CD4-positive, alpha-beta memory T cell (primary cell): Measurements from ENCODE around the gene CARF. TPM values are rescaled to one million over a fixed set of nuclear protein-coding genes. Genes with fewer than 3 reads are reported as not detected.

ENCODE experiments used
- CTCF ChIA-PET: fragments of 350-600 bp; sonication (Branson Sonifier 250); formaldehyde crosslinking; loops from one replicate; lab custom pipeline; 2021; ENCODE audit warnings: inconsistent platforms; ENCODE audit not compliant: partially characterized antibody; lab: Charles Lee
- POLR2A ChIA-PET: fragments of 350-600 bp; sonication (Branson Sonifier 250); formaldehyde crosslinking; loops from one replicate; lab custom pipeline; 2021; ENCODE audit not compliant: partially characterized antibody; lab: Charles Lee
- DNase-seq, 5 donors: peaks; one replicate each; pipeline versions ENCODE4 v3.0.0 to v3.0.0-alpha.2; 2020 to 2022; ENCODE audit warnings: mixed read lengths in 1 of 5
- H3K27ac ChIP-seq: one replicate; pipeline ENCODE4 v1.7.0; 2013; ENCODE audit warnings: low read depth, low read length
- H3K27me3 ChIP-seq: 2 replicates; pipeline ENCODE4 v1.7.0; 2013; ENCODE audit warnings: mild to moderate bottlenecking, low read length, moderate library complexity; ENCODE audit not compliant: insufficient read depth
- H3K36me3 ChIP-seq: 2 replicates; pipeline ENCODE4 v1.7.0; 2013; ENCODE audit warnings: mild to moderate bottlenecking, low read length, moderate library complexity; ENCODE audit not compliant: insufficient read depth
- H3K4me1 ChIP-seq: 2 replicates; pipeline ENCODE4 v1.7.0; 2013; ENCODE audit warnings: mild to moderate bottlenecking, low read length, moderate library complexity; ENCODE audit not compliant: insufficient read depth
- H3K4me3 ChIP-seq, 2 donors: one replicate each; pipeline ENCODE4 v1.7.0; 2013; ENCODE audit warnings: low read length in 2 of 2, mild to moderate bottlenecking in 1 of 2
- H3K9me3 ChIP-seq, 2 donors: one replicate each; pipeline ENCODE4 v1.7.0; 2013; ENCODE audit warnings: low read length in 2 of 2, control low read depth in 1 of 2; ENCODE audit not compliant: control insufficient read depth in 1 of 2
- H3K27ac Mint-ChIP-seq, 7 donors: one replicate each; pipeline ENCODE4 v1.8.0; 2020 to 2021; ENCODE audit warnings: mixed read lengths in 7 of 7, mild to moderate bottlenecking in 6 of 7, inconsistent platforms in 3 of 7, moderate library complexity in 3 of 7
- H3K27me3 Mint-ChIP-seq, 2 donors: one replicate each; pipeline ENCODE4 v1.8.0; 2020 to 2021; ENCODE audit warnings: mixed read lengths in 2 of 2
- H3K36me3 Mint-ChIP-seq, 2 donors: one replicate each; pipeline ENCODE4 v1.8.0; 2020 to 2021; ENCODE audit warnings: mixed read lengths in 2 of 2, inconsistent platforms in 1 of 2, mild to moderate bottlenecking in 1 of 2
- H3K4me1 Mint-ChIP-seq, 4 donors: one replicate each; pipeline ENCODE4 v1.8.0; 2020 to 2021; ENCODE audit warnings: mixed read lengths in 4 of 4, mild to moderate bottlenecking in 1 of 4
- H3K4me3 Mint-ChIP-seq, 8 donors: one replicate each; pipeline ENCODE4 v1.8.0; 2020 to 2021; ENCODE audit warnings: mixed read lengths in 8 of 8, mild to moderate bottlenecking in 7 of 8, moderate library complexity in 6 of 8, inconsistent platforms in 3 of 8
- H3K9me3 Mint-ChIP-seq, 8 donors: one replicate each; pipeline ENCODE4 v1.8.0; 2020 to 2021; ENCODE audit warnings: mixed read lengths in 8 of 8, mild to moderate bottlenecking in 5 of 8, inconsistent platforms in 3 of 8, moderate library complexity in 1 of 8
- intact Hi-C: fragments of 100-400 bp; cut with micrococcal nuclease; formaldehyde crosslinking; loops from one replicate; pipeline ENCODE4 v1.15.1; 2023
- polyA plus RNA-seq, 2 donors: library from polyadenylated mRNA; unstranded; fragments of 300-500 nt; fragmentation: Illumina TruSeq; gene quantifications; one replicate each; pipeline ENCODE4 v1.2.3, GENCODE V29; 2021
- total RNA-seq, 2 experiments: library from RNA; stranded (reverse); gene quantifications; one replicate each; pipeline ENCODE4 v1.2.3, GENCODE V29; 2021

CARF gene
- total and polyA plus RNA-seq, 4 experiments from 2014 or later, result 1.9 to 27.6 (median 14.9) TPM

- H3K9me3 ChIP-seq, result no peaks in the 10 kb centered on the region
- H3K27me3 Mint-ChIP-seq, result no peaks in the 10 kb centered on the region
- DNase-seq, result no peak
- H3K36me3 Mint-ChIP-seq, result peaks cover 0 to 5% of the 10 kb centered on the region in 2 donors
- CTCF ChIA-PET, result no interaction called here
- no peak overlapping the region for H3K27ac Mint-ChIP-seq
- no peak overlapping the region for H3K27ac ChIP-seq
- POLR2A ChIA-PET, result no interaction called here
- H3K36me3 ChIP-seq, result no peaks in the 10 kb centered on the region
- no peak overlapping the region for H3K4me3 ChIP-seq
- no peaks in the 10 kb centered on the region for H3K9me3 Mint-ChIP-seq
- peaks cover 0 to 4% (median under 1%) of the 10 kb centered on the region in 4 donors for H3K4me1 Mint-ChIP-seq
- intact Hi-C loops, result no loop called here
- no peak overlapping the region for H3K4me3 Mint-ChIP-seq
- H3K4me1 ChIP-seq, result no peaks in the 10 kb centered on the region
- H3K27me3 ChIP-seq, result no peaks in the 10 kb centered on the region
Measured at GRCh38 chr2:203030991-203031390, 118.9 kb downstream of the CARF start.

- Mint-ChIP-seq H3K4me1 (peaks cover 0 to 4% (median under 1%) of the 10 kb centered on the region in 4 donors), H3K9me3 (no peaks in the 10 kb centered on the region), H3K36me3 (peaks cover 0 to 8% of the 10 kb centered on the region in 2 donors), H3K4me3 (no peak overlapping the region), H3K27me3 (no peaks in the 10 kb centered on the region), H3K27ac (no peak overlapping the region)
- Histone ChIP-seq H3K27ac (no peak overlapping the region), H3K9me3 (no peaks in the 10 kb centered on the region), H3K27me3 (no peaks in the 10 kb centered on the region), H3K4me3 (no peak overlapping the region), H3K4me1 (no peaks in the 10 kb centered on the region), H3K36me3 (no peaks in the 10 kb centered on the region)
- ChIA-PET POLR2A (no interaction called here), CTCF (no interaction called here)
- no peak for DNase-seq
- intact Hi-C loops, result no loop called here
Measured at GRCh38 chr2:203033395-203033794, 121.3 kb downstream of the CARF start.

- Histone ChIP-seq H3K36me3 (no peaks in the 10 kb centered on the region), H3K27ac (no peak overlapping the region), H3K4me1 (no peaks in the 10 kb centered on the region), H3K9me3 (no peaks in the 10 kb centered on the region), H3K4me3 (no peak overlapping the region), H3K27me3 (no peaks in the 10 kb centered on the region)
- intact Hi-C loops, result no loop called here
- Mint-ChIP-seq H3K9me3 (no peaks in the 10 kb centered on the region), H3K4me1 (peaks cover 0 to 4% (median 1%) of the 10 kb centered on the region in 4 donors), H3K27me3 (no peaks in the 10 kb centered on the region), H3K27ac (no peak overlapping the region), H3K4me3 (no peak overlapping the region), H3K36me3 (peaks cover 5 to 16% of the 10 kb centered on the region in 2 donors)
- ChIA-PET CTCF (interaction anchor here (0.7 kb wide), 1 partner anchor 10 kb away, joined by 3 read pairs; no protein-coding TSS in a partner anchor), POLR2A (no interaction called here)
- no peak for DNase-seq
Measured at GRCh38 chr2:203035879-203036470, 123.9 kb downstream of the CARF start.

Other genes starting within 250 kb of the CARF start
- under 1 TPM; 0.50 to 0.58 TPM for gene ICA1L, start 40.5 kb upstream of the CARF start, total RNA-seq
- 1 to 10 TPM in 1 of 2 donors, under 1 TPM in 1; 0.45 to 1.8 TPM for gene ICA1L, start 40.5 kb upstream of the CARF start, polyA plus RNA-seq
- 10 to 100 TPM; 21.3 to 25.0 TPM for gene WDR12, start 602 bp upstream of the CARF start, total RNA-seq
- gene WDR12, start 602 bp upstream of the CARF start, polyA plus RNA-seq, result 10 to 100 TPM; 16.5 to 20.0 TPM
- 10 to 100 TPM; 15.1 to 15.9 TPM for gene NBEAL1, start 102.6 kb downstream of the CARF start, total RNA-seq
- gene NBEAL1, start 102.6 kb downstream of the CARF start, polyA plus RNA-seq, result 1 to 10 TPM; 4.2 to 8.1 TPM